ENCODE results near the gene TAS2R50.
"Not testable (repeated sequence)": the region's sequence is repeated elsewhere in the genome, so short reads cannot be mapped to it uniquely, and the experiment has no call there.

The TAS2R50 gene

DNA sequence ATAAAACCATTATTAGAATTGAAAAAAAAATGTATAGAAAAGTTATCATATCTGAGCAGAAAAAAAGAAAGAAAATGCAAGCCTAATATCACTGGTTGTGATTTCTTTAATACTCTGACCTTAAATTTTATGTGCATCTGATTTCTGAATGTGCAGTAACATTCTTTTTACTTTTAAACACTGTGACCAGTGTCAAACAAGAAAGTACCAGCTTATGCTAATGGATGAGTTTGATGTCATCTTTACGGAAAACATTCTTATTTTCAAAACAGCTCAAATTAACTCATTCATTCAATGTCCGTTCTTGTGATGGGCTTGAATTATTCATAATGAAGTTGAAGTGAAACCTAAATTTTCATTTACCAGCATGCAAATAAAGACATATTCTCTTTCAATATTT, at the start of gene TAS2R50:
Gene TAS2R50 (minus strand): TSS at position 101 of the 400 bp plus-strand sequence. CDS start 52 bp downstream, at position 49.
- no peak for DNase-seq

DNA sequence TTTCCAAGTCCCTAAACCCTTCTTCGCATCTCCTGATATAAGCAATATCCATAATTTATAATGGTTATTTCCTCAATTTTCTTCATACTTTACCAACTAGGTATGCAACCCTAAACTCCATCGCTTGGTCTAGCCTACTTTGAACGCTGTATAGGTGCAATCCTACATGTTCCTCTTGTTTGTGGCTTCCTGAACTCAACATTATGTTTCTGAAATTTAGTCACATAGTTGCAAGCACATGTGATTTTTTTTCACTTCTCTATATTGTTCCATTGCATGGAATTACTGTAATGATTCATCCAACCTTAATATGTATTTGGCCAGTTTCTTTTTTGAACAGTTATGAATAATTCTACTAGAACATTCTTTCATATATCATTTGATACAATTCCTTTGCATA, 47.2 kb upstream of the TAS2R50 start:
- DNase-seq, result not testable (repeated sequence)

GRCh38 chr12:11031307-11031706, 44.6 kb upstream of the TAS2R50 start, which contains the start of gene TAS2R31:
TAS2R31 (minus strand) TSS chr12:11031407; CDS start chr12:11031335, 72 bp downstream.
- DNase-seq, result no peak

DNA sequence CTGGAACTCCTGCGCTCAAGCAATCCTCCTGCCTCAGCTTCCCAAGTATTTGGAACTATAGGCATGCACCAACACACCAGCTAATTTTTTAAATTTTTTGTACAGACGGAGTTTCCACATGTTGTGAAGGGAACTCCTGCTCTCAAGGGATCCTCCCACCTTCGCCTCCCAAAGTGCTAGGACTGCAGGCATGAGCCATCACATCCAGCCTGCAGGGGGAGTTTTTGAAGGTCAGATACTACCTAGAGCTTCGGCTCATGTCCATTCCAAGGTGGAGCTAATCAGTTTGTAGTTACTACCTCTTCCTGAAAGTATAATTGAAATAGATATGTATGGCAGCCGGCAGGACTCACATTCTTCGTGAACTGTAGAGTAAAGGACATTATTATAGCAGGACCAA, 39.4 kb upstream of the TAS2R50 start:
- no peak for DNase-seq

GRCh38 chr12:11023387-11023786, 36.7 kb upstream of the TAS2R50 start:
- DNase-seq, result no peak

DNA sequence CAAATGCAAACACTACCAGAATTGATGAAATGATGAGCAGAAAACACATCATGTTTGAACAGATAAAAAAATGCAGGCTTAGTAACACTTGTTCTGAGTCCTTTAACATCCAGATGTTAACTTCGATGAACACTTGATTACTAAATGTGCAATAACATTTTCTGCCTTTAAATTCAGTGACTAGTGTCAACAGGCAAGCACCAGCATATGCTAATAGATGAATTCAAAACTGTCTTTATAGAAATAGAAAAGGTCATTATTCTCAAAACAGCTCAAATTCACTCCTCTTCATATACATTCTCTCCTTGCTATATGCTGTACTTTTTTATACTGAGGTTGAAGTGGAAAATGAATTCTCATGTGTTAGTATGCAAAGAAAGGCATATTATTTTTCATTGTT, 35.8 kb upstream of the TAS2R50 start, which contains the start of gene TAS2R19:
Gene TAS2R19 (minus strand): TSS at position 101 of the 400 bp plus-strand sequence. CDS start 49 bp downstream, at position 52.
- DNase-seq, result no peak

GRCh38 chr12:11016937-11017336, 30.2 kb upstream of the TAS2R50 start:
- DNase-seq, result peak in 10 of 58 donors; percentile 2 to 77 (median 22)

DNA sequence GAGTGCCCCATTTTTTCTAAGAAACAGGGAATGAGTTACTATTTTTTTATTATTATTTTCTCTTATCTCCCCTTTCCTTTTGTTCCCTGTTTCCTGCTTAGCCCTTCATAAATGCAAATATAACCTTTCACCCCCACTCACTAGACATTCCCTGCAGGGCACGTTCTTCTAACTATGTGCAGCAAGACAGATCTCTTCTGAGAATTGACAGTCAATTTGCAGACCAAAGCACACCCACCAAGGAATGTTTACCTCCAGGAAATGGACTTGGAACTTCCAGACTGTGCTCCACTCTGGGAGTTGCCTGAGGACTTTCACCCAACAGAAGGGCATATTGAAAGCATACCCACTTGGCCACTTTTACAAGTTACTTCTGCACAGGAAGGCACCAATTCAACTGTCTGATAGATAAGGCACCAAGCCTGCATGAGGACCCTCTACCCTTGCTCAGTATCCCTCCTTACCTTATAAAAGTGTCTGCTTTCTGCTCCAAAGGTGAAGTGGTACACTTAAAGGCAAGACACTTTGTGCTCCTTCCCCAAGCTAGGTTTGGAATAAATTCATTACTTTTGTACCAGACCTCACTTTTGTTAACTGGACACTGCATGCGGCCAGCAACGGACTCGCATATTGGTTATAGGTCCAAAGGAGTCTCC, 29.2 kb upstream of the TAS2R50 start:
- DNase-seq, result no peak

- DNase-seq, result no peak
These were observed 27.5 kb upstream of the TAS2R50 start for GRCh38 chr12:11014234-11014633.

- no peak for DNase-seq
These were observed 20.9 kb upstream of the TAS2R50 start for GRCh38 chr12:11007608-11008007.

DNA sequence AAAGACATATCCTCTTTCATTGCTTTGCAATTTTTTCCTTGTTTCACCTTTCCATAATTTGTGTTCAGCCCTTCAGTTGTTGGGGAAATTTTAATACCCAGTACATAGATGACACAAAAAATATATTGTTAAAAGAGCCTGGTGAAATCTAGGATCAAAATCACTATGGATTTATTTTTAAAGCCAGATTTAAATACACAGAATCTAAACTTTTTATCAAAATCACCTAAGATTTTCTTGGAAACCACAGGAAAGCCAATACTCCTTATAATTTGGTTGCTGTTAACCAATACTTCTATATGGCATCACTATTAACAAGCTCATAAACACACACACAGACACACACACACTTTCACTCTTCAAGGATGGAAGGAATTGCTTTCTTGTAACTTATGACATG, 11.5 kb upstream of the TAS2R50 start, which contains the start of gene TAS2R20:
Gene TAS2R20 (minus strand): TSS at position 101 of the 400 bp plus-strand sequence. CDS start 429 bp downstream, outside the sequence.
- no peak for DNase-seq

DNA sequence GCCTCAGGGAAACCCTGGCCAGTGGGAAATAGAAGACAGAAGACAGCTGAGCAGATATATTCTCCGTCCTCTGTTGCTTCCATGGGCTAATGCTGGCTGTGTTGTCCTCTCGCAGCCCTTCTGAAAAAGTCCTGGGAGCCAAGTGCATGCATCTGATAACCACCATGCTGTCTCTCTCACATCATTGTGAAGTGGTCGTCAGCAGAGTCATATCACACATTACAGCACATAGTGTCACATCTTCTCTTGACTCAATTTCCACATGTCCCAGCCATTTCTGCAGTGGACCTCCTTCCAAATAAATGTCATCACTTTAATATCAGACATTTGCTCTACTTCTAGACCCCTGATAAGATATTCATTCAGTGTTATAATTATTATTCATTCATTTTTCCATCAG, 7.6 kb upstream of the TAS2R50 start:
- DNase-seq, result no peak

GRCh38 chr12:10989107-10989506, 2.4 kb upstream of the TAS2R50 start:
- DNase-seq, result no peak

- no peak for DNase-seq
These were observed 4.5 kb downstream of the TAS2R50 start for GRCh38 chr12:10982244-10982643.

- no peak for DNase-seq
These were observed 11.7 kb downstream of the TAS2R50 start for GRCh38 chr12:10974965-10975364.

DNA sequence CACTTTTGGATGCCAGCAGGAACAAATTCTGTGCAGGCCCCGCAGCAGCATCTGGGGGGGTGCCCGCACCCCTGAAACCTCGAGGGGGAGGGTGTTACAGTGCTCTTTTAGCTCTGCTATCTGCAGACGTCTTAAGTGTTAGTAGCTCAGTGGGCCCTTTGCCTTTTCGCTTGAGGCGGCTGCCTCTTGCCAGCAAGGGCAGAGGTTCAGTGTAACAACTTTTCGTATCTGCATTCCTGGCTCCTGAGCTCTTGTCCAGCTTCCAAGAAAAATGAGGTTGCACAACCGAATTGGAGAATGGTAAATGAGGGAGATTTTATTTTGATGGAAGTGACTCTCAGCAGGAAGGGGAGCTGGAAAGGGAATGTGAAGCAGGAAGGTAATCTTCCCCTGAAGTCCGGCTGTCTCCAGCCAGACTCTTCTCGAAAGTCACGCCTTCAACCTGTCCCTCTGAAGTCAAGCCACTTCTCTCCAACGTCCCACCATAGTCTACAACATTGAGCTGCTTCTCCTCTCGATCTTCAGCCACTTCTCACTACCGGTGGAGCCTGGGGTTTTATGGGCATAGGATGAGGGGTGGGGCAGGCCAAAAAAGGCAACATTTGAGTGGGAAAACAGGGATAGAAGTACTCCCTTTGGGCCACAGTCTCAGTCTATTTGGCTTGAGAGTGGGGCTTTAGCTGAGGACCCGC, 17.8 kb downstream of the TAS2R50 start:
- no peak for DNase-seq

- no peak for DNase-seq
These were observed 19.3 kb downstream of the TAS2R50 start for GRCh38 chr12:10967409-10967808.

GRCh38 chr12:10966314-10966713, 20.4 kb downstream of the TAS2R50 start:
- no peak for DNase-seq

DNA sequence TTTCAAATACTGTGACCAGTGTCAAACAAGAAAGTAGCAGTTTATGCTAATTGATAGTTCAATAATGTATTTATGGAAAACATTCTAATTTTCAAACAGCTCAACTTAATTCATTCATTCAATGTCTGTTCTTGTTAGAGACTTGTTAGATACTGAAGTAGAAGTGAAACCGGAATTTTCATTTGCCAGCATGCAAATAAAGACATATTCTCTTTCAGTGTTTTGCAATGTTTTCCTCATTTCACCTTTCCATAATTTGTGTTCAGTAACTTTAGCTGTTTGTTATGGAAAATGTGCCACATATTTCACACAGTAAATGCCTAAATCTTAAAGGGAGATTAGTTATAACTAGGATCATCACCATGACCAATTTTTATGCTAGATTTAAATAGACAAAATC, 21.2 kb downstream of the TAS2R50 start:
- DNase-seq, result no peak

- no peak for DNase-seq
These were observed 26.5 kb downstream of the TAS2R50 start for GRCh38 chr12:10960211-10960610.

GRCh38 chr12:10959804-10960203, 26.9 kb downstream of the TAS2R50 start:
- DNase-seq, result peak in 13 of 58 donors; percentile 3 to 42 (median 22)

DNA sequence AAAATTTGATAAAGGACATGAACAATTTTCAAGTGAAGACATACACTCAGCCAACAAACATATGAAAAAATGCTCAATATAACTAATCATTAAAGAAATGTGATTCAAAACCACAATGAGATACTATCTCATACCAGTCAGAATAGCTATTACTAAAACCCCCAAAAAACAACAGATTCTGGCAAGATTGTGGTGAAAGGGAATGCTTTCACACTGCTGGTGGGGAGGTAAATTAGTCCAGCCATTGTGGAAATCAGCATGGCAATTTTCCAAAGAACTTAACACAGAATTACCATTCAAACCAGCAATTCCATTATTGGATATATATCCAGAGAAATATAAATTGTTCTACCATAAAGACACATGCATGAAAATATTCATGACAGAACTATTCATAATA, 29.0 kb downstream of the TAS2R50 start:
- no peak for DNase-seq

DNA sequence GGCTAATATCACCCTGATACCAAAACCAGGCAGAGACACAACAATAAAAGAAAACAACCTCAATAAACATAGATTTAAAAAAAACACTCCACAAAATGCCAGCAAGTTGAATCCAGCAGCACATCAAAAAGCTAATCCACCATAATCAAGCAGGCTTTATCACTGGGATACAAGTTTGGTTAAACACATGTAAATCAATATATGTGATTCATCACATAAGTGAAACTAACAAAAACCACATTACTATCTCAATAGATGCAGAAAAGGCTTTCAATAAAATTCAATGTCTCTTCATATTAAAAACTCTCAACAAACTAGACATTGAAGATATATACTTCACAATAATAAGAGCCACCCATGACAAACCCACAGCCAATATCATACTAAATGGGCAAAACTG, 30.6 kb downstream of the TAS2R50 start:
- no peak for DNase-seq
